Muscle layer of duodenum (tissue), 2 donors: ENCODE data around the gene RBFOX2.
"Not testable (repeated sequence)": the region's sequence is repeated elsewhere in the genome, so short reads cannot be mapped to it uniquely, and the experiment has no call there.

Experiments
- H3K27ac ChIP-seq: one replicate; pipeline ENCODE4 v1.7.0; 2013; ENCODE audit warnings: mild to moderate bottlenecking, low read length
- H3K27me3 ChIP-seq: one replicate; pipeline ENCODE4 v1.7.0; 2013; ENCODE audit warnings: low read depth, mild to moderate bottlenecking, control low read depth, low read length
- H3K36me3 ChIP-seq, 2 donors: one replicate each; pipeline ENCODE4 v1.7.0; 2013; ENCODE audit warnings: low read length in 2 of 2, control low read depth in 1 of 2, mild to moderate bottlenecking in 1 of 2; ENCODE audit not compliant: insufficient read depth in 2 of 2, control insufficient read depth in 1 of 2
- H3K4me1 ChIP-seq, 2 donors: one replicate each; pipeline ENCODE4 v1.7.0; 2013; ENCODE audit warnings: low read length in 2 of 2, mild to moderate bottlenecking in 2 of 2, control low read depth in 1 of 2, moderate library complexity in 1 of 2; ENCODE audit not compliant: insufficient read depth in 2 of 2, control insufficient read depth in 1 of 2
- H3K4me3 ChIP-seq, 2 donors: one replicate each; pipeline ENCODE4 v1.7.0; 2013; ENCODE audit warnings: low read length in 2 of 2, low read depth in 1 of 2, mild to moderate bottlenecking in 1 of 2
- H3K9me3 ChIP-seq, 2 donors: one replicate each; pipeline ENCODE4 v1.7.0; 2013; ENCODE audit warnings: low read length in 2 of 2, control low read depth in 1 of 2, mild to moderate bottlenecking in 1 of 2; ENCODE audit not compliant: control insufficient read depth in 1 of 2
- donor health status: healthy.

The RBFOX2 gene

DNA sequence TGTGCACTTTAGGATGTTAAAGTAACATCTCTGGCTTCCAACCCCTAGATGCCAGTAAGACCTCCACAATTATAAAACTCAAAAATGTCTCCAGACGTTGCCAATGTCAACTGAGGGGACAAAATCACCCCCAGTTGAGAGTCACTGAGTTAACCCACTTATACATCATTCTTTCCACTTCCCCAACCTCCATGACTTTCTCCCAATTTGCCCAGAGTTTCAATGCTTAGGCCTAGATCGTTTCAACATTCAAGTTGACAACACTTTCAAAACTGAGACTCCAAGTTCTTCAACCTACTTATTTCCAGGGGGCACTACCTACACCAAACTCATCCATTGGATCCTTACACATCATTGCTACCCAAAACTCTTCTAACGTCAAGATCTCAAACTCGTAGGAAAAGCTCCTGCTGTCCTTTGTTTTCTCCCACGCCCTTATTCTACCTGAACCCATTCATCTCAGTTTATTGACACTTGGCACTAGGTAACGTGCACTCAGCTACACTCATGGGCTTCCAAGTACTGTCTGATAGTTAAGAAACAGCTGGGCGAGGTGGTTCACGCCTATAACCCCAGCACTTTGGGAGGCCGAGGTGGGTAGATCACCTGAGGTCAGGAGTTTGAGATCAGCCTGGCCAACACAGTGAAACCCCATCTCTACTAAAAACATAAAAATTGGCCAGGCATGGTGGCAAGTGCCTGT lies 24.5 kb downstream of the RBFOX2 start:
- Histone ChIP-seq H3K4me3 (no peak overlapping the region), H3K36me3 (no peaks in the 10 kb centered on the region), H3K4me1 (peaks cover 3 to 44% of the 10 kb centered on the region in 2 donors), H3K27ac (no peak overlapping the region), H3K27me3 (no peaks in the 10 kb centered on the region), H3K9me3 (no peaks in the 10 kb centered on the region)

DNA sequence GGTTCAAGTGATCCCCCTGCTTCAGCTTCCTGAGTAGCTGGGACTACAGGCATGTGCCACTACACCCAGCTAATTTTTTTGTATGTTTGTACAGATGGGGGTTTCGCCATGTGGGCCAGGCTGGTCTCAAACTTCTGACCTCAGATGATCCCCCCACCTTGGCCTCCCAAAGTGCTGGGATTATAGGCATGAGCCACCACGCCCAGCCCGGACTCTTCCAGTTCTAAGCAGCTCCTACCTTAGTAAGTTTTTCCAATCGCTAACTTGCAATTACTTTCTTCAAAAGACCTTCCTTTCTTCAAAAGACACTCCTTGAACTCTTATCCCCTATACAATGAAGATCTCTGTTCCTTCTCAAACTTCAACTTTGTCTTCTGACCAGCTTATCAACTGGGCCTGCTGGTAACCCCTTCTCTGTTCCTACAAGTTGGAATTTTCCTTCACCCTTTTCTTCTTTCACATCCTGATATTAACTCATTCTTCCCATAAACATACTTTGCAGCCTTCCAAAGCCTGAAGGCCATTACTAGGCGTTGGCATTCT lies 25.8 kb downstream of the RBFOX2 start:
- Histone ChIP-seq H3K4me3 (no peak overlapping the region), H3K4me1 (peaks cover 3 to 34% of the 10 kb centered on the region in 2 donors), H3K36me3 (no peaks in the 10 kb centered on the region), H3K27me3 (no peaks in the 10 kb centered on the region), H3K27ac (no peak overlapping the region), H3K9me3 (no peaks in the 10 kb centered on the region)

DNA sequence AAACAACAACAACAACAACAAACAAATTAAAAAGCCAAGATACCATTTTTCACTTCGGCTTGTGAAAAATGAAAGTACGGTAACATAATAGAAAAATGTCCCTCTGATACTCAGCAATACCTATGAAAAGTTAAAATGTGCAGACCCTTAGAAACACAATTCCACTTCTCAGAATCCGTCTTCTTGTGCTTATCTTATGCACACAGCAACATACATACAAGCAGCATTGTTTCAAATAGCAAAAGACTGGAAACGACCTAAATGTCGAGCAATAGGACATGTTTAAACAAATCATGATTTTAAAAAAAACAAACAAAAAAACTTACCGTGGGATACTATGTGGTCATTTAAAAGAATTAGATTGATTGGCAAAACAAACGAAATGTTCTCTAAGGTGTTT lies 26.5 kb downstream of the RBFOX2 start:
- no peaks in the 10 kb centered on the region for H3K36me3 ChIP-seq
- no peaks in the 10 kb centered on the region for H3K27me3 ChIP-seq
- H3K4me1 ChIP-seq: peaks cover 3 to 34% of the 10 kb centered on the region in 2 donors
- H3K9me3 ChIP-seq: no peaks in the 10 kb centered on the region
- no peak overlapping the region for H3K27ac ChIP-seq
- H3K4me3 ChIP-seq: no peak overlapping the region

DNA sequence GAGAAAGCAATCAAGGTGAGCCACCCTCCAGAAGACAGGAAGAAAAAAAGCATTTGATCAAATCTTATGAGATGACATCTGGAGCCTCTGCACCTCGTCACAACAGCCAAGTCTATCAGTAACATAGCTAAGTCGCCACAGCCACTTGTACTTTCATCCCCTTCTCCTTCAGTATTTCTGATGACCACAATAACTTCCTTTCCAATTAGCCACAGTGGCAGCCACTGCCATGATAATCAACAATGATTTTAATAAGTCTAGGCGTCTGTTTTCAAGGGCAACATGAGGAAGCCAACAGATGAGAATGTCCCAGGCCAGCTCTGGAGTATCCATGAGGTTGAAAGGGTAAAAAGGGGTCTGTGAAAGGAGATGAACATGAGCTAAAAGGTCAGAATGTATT lies 29.9 kb downstream of the RBFOX2 start:
- H3K27ac ChIP-seq: no peak overlapping the region
- H3K4me1 ChIP-seq: peaks cover 0 to 33% of the 10 kb centered on the region in 2 donors
- H3K9me3 ChIP-seq: no peaks in the 10 kb centered on the region
- H3K27me3 ChIP-seq: no peaks in the 10 kb centered on the region
- no peak overlapping the region for H3K4me3 ChIP-seq
- no peaks in the 10 kb centered on the region for H3K36me3 ChIP-seq

DNA sequence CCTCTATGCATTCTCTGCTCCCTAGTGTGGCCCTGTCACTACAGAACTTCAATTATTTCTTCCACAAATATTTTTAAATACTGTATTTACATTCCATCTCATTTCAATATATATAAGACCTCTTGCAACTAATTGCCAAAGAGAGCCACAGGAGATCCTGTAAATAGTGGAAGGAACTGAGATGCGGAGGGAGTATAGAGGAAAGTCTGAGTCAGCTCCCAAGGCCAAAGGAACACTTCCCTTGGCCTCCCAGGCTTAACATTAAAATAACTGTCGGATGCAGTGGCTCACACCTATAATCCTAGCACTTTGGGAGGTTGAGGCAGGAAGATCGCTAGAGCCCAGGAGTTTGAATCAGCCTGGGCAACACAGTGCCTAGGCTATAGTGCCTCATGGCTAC lies 31.2 kb downstream of the RBFOX2 start:
- H3K27ac ChIP-seq: peak overlapping the region; percentile 54

DNA sequence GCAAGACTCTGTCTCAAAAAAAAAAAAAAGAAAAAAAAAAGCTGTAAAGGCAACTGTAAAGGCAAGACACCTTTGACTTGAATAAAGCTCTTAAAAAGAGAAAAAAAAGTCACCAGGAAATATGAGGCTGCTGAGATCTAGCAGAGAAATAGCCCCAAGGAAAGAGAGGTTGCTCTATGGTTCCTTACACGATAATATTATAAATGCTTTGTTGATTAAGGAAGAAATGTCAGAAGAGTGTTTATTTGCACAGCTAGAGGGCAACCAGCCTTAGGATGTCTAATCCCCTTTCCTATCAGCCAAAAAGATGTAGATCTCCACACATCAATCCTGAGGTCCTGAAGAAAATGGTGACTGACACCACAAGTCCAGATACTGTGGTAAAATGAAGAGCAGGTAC lies 32.0 kb downstream of the RBFOX2 start:
- peak overlapping the region; percentile 54 for H3K27ac ChIP-seq
- H3K4me3 ChIP-seq: no peak overlapping the region
- H3K36me3 ChIP-seq: no peaks in the 10 kb centered on the region
- H3K27me3 ChIP-seq: no peaks in the 10 kb centered on the region
- peaks cover 0 to 32% of the 10 kb centered on the region in 2 donors for H3K4me1 ChIP-seq
- no peaks in the 10 kb centered on the region for H3K9me3 ChIP-seq

More for the DNA sequence above, 31.2 kb downstream of the RBFOX2 start:
- Histone ChIP-seq H3K4me1 (peaks cover 0 to 33% of the 10 kb centered on the region in 2 donors), H3K4me3 (no peak overlapping the region), H3K27me3 (no peaks in the 10 kb centered on the region), H3K9me3 (no peaks in the 10 kb centered on the region), H3K36me3 (no peaks in the 10 kb centered on the region)

DNA sequence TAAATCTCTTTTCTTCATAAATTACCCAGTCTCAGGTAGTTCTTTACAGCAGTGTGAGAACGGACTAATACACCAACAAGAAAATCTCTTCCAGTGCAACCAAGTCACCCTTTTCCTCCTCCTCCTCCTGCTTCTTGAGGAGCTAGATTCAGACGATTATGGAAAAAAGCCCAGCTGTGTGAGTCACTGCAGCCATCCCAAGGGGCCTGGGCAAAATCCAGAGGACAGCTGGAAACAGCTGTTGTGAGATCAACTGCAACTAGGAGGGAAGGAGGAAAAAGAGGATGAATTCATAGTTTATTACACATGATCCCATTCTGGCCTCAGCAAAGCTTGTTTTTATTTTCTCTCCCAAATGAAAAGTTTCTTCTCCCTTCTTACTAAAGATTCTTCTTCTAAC lies 32.9 kb downstream of the RBFOX2 start:
- peaks cover 0 to 35% of the 10 kb centered on the region in 2 donors for H3K4me1 ChIP-seq

DNA sequence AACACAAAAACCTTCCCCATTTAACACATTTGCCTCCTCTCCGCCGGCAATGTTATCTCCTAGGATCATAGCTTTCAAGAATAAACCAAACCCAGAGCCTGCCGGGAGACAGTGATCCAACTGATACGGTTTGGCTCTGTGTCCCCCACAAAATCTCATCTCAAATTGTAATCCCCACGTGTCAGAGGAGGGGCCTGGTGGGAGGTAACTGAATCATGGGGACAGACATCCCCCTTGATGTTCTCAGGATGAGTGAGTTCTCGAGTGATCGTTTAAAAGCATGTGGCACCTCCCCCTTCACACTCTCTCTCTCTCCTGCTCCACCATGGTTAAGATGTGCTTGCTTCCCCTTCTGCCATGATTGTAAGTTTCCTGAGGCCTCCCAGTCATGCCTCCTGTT lies 33.3 kb downstream of the RBFOX2 start:
- H3K36me3 ChIP-seq: no peaks in the 10 kb centered on the region
- peak overlapping the region; percentile 67 for H3K27ac ChIP-seq
- H3K4me1 ChIP-seq: peaks cover 0 to 36% of the 10 kb centered on the region in 2 donors
- H3K9me3 ChIP-seq: no peaks in the 10 kb centered on the region
- peak overlapping the region in 1 of 2 donors; percentile 38 for H3K4me3 ChIP-seq
- no peaks in the 10 kb centered on the region for H3K27me3 ChIP-seq

More for the DNA sequence above, 32.9 kb downstream of the RBFOX2 start:
- no peaks in the 10 kb centered on the region for H3K9me3 ChIP-seq
- H3K27me3 ChIP-seq: no peaks in the 10 kb centered on the region
- peak overlapping the region; percentile 67 for H3K27ac ChIP-seq
- no peaks in the 10 kb centered on the region for H3K36me3 ChIP-seq
- peak overlapping the region in 1 of 2 donors; percentile 38 for H3K4me3 ChIP-seq

DNA sequence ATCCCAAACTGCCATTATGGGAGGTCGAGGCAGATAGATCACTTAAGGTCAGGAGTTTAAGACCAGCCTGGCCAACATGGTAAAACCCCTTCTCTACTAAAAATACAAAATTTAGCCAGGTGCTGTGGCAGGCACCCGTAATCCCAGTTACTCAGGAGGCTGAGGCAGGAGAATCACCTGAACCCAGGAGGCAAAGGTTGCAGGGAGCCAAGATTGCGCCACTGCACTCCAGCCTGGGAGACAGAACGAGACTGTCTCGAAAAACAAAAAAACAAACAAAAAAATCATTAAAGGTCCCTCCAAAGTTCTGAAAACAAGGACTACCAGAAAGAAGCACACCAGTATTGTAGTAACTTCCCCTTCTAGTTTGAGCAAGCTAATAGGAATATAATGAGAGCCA lies 34.9 kb downstream of the RBFOX2 start:
- H3K9me3 ChIP-seq, H3K27ac ChIP-seq, H3K27me3 ChIP-seq, H3K4me3 ChIP-seq, H3K36me3 ChIP-seq: not testable (repeated sequence)
- peaks cover 0 to 40% of the 10 kb centered on the region in 2 donors for H3K4me1 ChIP-seq

DNA sequence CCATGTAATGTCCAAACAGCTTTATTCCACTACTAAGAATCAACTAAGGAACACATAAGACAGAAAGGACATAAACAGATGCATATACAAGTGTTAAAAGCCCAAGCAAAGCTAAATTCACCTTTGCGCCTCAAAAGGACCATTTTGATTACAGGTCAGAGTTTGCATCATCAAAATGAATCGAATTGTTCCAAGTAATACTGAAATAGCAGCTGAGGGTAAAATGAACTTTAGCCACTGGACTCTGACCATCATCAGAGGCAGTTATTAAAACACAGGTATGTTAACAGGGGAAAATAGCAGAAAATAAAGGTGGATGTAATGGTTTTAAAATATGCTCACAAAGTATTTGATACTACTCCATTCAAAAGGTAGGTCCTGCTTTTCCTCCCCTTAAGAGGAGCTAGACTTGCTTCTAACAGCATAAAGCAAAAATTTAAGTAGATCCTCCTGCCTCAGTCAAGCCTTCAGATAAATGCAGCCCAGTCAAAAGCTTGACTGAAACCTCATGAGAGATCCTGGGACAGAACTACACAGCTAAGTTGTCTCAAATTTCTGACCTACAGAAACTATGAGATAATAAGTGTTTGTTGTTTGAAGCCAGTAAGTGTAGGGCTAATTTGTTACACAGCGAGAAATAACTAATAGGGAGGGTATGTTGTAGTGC lies 35.4 kb downstream of the RBFOX2 start:
- no peaks in the 10 kb centered on the region for H3K9me3 ChIP-seq
- no peaks in the 10 kb centered on the region for H3K36me3 ChIP-seq
- no peak overlapping the region for H3K4me3 ChIP-seq
- peaks cover 0 to 44% of the 10 kb centered on the region in 2 donors for H3K4me1 ChIP-seq
- no peak overlapping the region for H3K27ac ChIP-seq
- no peaks in the 10 kb centered on the region for H3K27me3 ChIP-seq

DNA sequence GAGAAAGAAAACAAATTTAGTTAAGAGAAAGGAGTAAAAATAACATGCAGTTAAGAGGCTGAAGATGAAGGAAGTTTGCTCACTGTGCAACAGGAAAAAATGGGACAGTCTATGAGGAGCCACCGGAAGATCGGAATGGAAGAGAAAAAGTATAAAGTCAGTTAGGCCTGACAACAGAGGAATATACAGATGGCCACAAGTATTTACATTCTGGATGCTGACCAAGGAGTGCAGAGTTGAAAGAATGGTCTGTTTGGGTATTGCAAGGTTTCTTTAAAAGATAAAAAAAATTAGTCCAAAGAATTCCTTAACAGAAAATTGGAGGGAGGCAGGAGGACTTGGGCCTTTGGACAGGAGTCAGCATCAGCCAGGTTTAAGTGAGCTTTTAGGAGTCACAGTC lies 37.5 kb downstream of the RBFOX2 start:
- Histone ChIP-seq H3K4me1 (peaks cover 11 to 54% of the 10 kb centered on the region in 2 donors), H3K4me3 (no peak overlapping the region), H3K27ac (no peak overlapping the region)

More for the DNA sequence above, 37.5 kb downstream of the RBFOX2 start:
- no peaks in the 10 kb centered on the region for H3K9me3 ChIP-seq
- no peaks in the 10 kb centered on the region for H3K36me3 ChIP-seq
- no peaks in the 10 kb centered on the region for H3K27me3 ChIP-seq
